GM12878 (cell line): Measurements from ENCODE around the gene UBXN6. TPM values are rescaled to one million over a fixed set of nuclear protein-coding genes. Genes with fewer than 3 reads are reported as not detected.

ENCODE experiments used
- ATAC-seq: fragments of 200-7000 bp; cut with Tn5 transposase; 3 replicates; pipeline ENCODE4 v1.9.1; 2020; ENCODE audit warnings: mild to moderate bottlenecking, moderate library complexity
- BruUV-seq: library from RNA; stranded (reverse); fragments of 400-500 nt; replicated peaks from 2 replicates; lab custom pipeline; 2021; lab: Mats Ljungman, UMichigan
- CTCF ChIA-PET: fragments of 300-600 bp; sonication (Branson Sonifier 250); formaldehyde crosslinking; extraction: SDS; loops from one replicate; lab custom pipeline; 2021; ENCODE audit warnings: inconsistent platforms; lab: Yijun Ruan, JAX
- POLR2A ChIA-PET: fragments of 350-600 bp; formaldehyde crosslinking; extraction: SDS; loops from one replicate; lab custom pipeline; 2021; ENCODE audit warnings: inconsistent platforms; lab: Charles Lee
- RAD21 ChIA-PET: fragments of 300-600 bp; sonication (Branson Sonifier 250); formaldehyde crosslinking; loops from one replicate; lab custom pipeline; 2023; ENCODE audit warnings: antibody characterized with exemption; ENCODE audit not compliant: unreplicated experiment; lab: Charles Lee
- SMC1A ChIA-PET: fragments of 300-600 bp; sonication (Branson Sonifier 250); formaldehyde crosslinking; loops from one replicate; lab custom pipeline; 2023; ENCODE audit not compliant: unreplicated experiment, uncharacterized antibody; lab: Charles Lee
- DNase-seq: peaks from one replicate; pipeline ENCODE4 v3.0.0-alpha.2; 2011; ENCODE audit warnings: low read depth, low spot score
- FAIRE-seq: peaks from 3 replicates; lab custom pipeline; 2011; peaks lifted over from hg19 to GRCh38; lab: Jason Lieb, UNC
- H2AFZ ChIP-seq: 2 replicates; pipeline ENCODE4 v1.6.0; 2011; ENCODE audit warnings: low read depth, low read length, control low read depth; ENCODE audit not compliant: control insufficient read depth
- H3K27ac ChIP-seq: 2 replicates; pipeline ENCODE4 v1.5.1; 2011; ENCODE audit warnings: control low read depth; ENCODE audit not compliant: control insufficient read depth, insufficient read depth
- H3K27me3 ChIP-seq, 2 experiments: replicated peaks in 1 of 2; 2 replicates each; pipeline versions ENCODE4 v1.6.0 to v1.6.1; 2011; ENCODE audit warnings: low read length in 1 of 2; ENCODE audit not compliant: control insufficient read depth in 2 of 2, insufficient read depth in 2 of 2
- H3K36me3 ChIP-seq, 2 experiments: 2 replicates each; pipeline ENCODE4 v1.5.1; 2011; ENCODE audit warnings: low read length in 1 of 2; ENCODE audit not compliant: control insufficient read depth in 2 of 2, insufficient read depth in 2 of 2
- H3K4me1 ChIP-seq: 2 replicates; pipeline ENCODE4 v1.6.1; 2011; ENCODE audit warnings: mild to moderate bottlenecking, low read length, moderate library complexity, mixed read lengths; ENCODE audit not compliant: control insufficient read depth, insufficient read depth
- H3K4me2 ChIP-seq: 2 replicates; pipeline ENCODE4 v1.6.0; 2011; ENCODE audit warnings: control low read depth; ENCODE audit not compliant: control insufficient read depth, insufficient read depth
- H3K4me3 ChIP-seq: fragments of 200-600 bp; sonication (generic); 2 replicates; pipeline ENCODE4 v1.5.1; 2016
- H3K79me2 ChIP-seq: 2 replicates; pipeline ENCODE4 v1.6.0; 2011; ENCODE audit warnings: low read length; ENCODE audit not compliant: control insufficient read depth, insufficient read depth
- H3K9ac ChIP-seq: 2 replicates; pipeline ENCODE4 v1.8.0; 2011; ENCODE audit warnings: low read length, control low read depth, mixed read lengths; ENCODE audit not compliant: control insufficient read depth, insufficient read depth
- H3K9me3 ChIP-seq: replicated peaks from 3 replicates; pipeline ENCODE4 v1.5.1; 2011; ENCODE audit warnings: mild to moderate bottlenecking, low read length; ENCODE audit not compliant: control insufficient read depth, insufficient read depth
- H4K20me1 ChIP-seq: 2 replicates; pipeline ENCODE4 v1.6.0; 2011; ENCODE audit not compliant: control insufficient read depth, insufficient read depth
- CBFB ChIP-seq: IDR thresholded peaks from 2 replicates; pipeline ENCODE4 v1.6.1; 2016; ENCODE audit warnings: antibody characterized with exemption, low read depth
- EP300 ChIP-seq, 2 experiments: fragments of 150-350 bp in 1 of 2; IDR thresholded peaks; 2 replicates each; pipeline ENCODE4 v1.6.1; 2011 to 2012; ENCODE audit warnings: low read depth in 2 of 2, low read length in 2 of 2, borderline replicate concordance in 1 of 2, improper control_type of control experiment in 1 of 2, inconsistent platforms in 1 of 2; ENCODE audit not compliant: control insufficient read depth in 1 of 2
- HDAC6 ChIP-seq: fragments of 200-600 bp; sonication (generic); IDR thresholded peaks from one replicate; pipeline ENCODE4 v1.8.0; 2017; ENCODE audit warnings: antibody characterized with exemption; ENCODE audit not compliant: unreplicated experiment
- HSF1 ChIP-seq: fragments of 150-350 bp; IDR thresholded peaks from 2 replicates; pipeline ENCODE4 v1.6.1; 2014; ENCODE audit warnings: mild to moderate bottlenecking, low read depth, low read length
- IRF5 ChIP-seq: fragments of 450-650 bp; IDR thresholded peaks from 2 replicates; pipeline ENCODE4 v1.6.1; 2017; ENCODE audit warnings: borderline replicate concordance
- MEF2A ChIP-seq: IDR thresholded peaks from 2 replicates; pipeline ENCODE4 v1.6.1; 2011; ENCODE audit warnings: low read depth, mild to moderate bottlenecking, low read length, moderate library complexity; ENCODE audit not compliant: insufficient read depth
- SIX5 ChIP-seq: IDR thresholded peaks from 2 replicates; pipeline ENCODE4 v1.6.1; 2011; ENCODE audit warnings: mild to moderate bottlenecking, low read depth, low read length, moderate library complexity; ENCODE audit not compliant: severe bottlenecking
- SP1 ChIP-seq: IDR thresholded peaks from one replicate; pipeline ENCODE4 v1.6.1; 2011; ENCODE audit warnings: low read depth, low read length
- SPI1 ChIP-seq: IDR thresholded peaks from 2 replicates; pipeline ENCODE4 v1.6.1; 2011; ENCODE audit warnings: low read depth, mild to moderate bottlenecking, low read length, moderate library complexity, borderline replicate concordance; ENCODE audit not compliant: insufficient read depth
- TAF1 ChIP-seq: IDR thresholded peaks from 2 replicates; pipeline ENCODE4 v1.6.1; 2011; ENCODE audit warnings: mild to moderate bottlenecking, low read depth, low read length, borderline replicate concordance
- TCF12 ChIP-seq: IDR thresholded peaks from 2 replicates; pipeline ENCODE4 v1.6.1; 2011; ENCODE audit warnings: low read depth, mild to moderate bottlenecking, low read length
- YBX1 ChIP-seq: fragments of 450-650 bp; IDR thresholded peaks from 2 replicates; pipeline ENCODE4 v1.6.1; 2016; ENCODE audit warnings: antibody characterized with exemption
- ZNF274 ChIP-seq: IDR thresholded peaks from one replicate; pipeline ENCODE4 v1.8.0; 2011; ENCODE audit not compliant: insufficient read length, insufficient read depth
- WGBS: methylation state at CpG from one replicate; pipeline ENCODE4 v1.1.6; 2016; ENCODE audit warnings: low lambda C conversion rate; ENCODE audit not compliant: insufficient replicate concordance, insufficient coverage; ENCODE audit errors: missing lambda C conversion rate; 5-methylcytosine and 5-hydroxymethylcytosine counted together
- in situ Hi-C: fragments of 300-500 bp; cut with MboI; formaldehyde crosslinking; loops from 9 replicates; pipeline ENCODE4 v1.14.3; 2018; ENCODE audit warnings: mixed read lengths
- intact Hi-C: fragments of 100-400 bp; cut with micrococcal nuclease; formaldehyde crosslinking; loops from one replicate; pipeline ENCODE4 v1.14.2; 2022; ENCODE audit not compliant: unreplicated experiment
- polyA plus RNA-seq, 11 experiments: library from polyadenylated mRNA; depleted of rRNA in 4 of 11; unstranded in 6 of 11; stranded (reverse) in 5 of 11; fragments of >200 nt; fragmentation: Nextera tagmentation in 4 of 11; fragmentation: Illumina TruSeq in 1 of 11; extraction: Ambion mirVana in 4 of 11; extraction: Trizol in 1 of 11; gene quantifications; 1 replicate in 1 of 11; 2 replicates in 10 of 11; pipeline versions ENCODE4 v1.2.1 to v1.2.3, GENCODE V29; 2011 to 2016; ENCODE audit warnings: inconsistent platforms in 2 of 11, missing spikeins in 2 of 11, low read depth in 1 of 11
- total RNA-seq, 4 experiments: library from RNA; depleted of rRNA in 3 of 4; stranded (reverse); fragments of >200 nt in 3 of 4; fragmentation: Illumina TruSeq in 1 of 4; extraction: Trizol in 1 of 4; gene quantifications; 2 replicates each; pipeline versions ENCODE4 v1.2.1 to v1.2.3, GENCODE V29; 2013 to 2021
- TF ChIP-seq, protein P1 (sequence below): fragments of 450-650 bp; IDR thresholded peaks from 2 replicates; pipeline ENCODE4 v1.6.1; 2018; ENCODE audit warnings: mild to moderate bottlenecking, low read depth, moderate library complexity; ENCODE audit not compliant: partially characterized antibody
- TF ChIP-seq, protein P2 (sequence below): IDR thresholded peaks from 2 replicates; pipeline ENCODE4 v1.6.1; 2011; ENCODE audit warnings: mild to moderate bottlenecking, low read depth, low read length, moderate library complexity; ENCODE audit not compliant: insufficient replicate concordance

UBXN6 gene
- total and polyA plus RNA-seq, 10 of the 15 experiments (the other 5 are each of a cell fraction or from before 2014, with no cell fraction given) = 0.47 to 50.8 (median 13.0) TPM

GRCh38 chr19:4414144-4414799, 43.3 kb downstream of the UBXN6 start:
- H4K20me1 ChIP-seq = no peaks in the 10 kb centered on the region; the same call in 1 of the 2 replicates
- no peak overlapping the region for H3K4me2 ChIP-seq
- no peak overlapping the region for H3K27ac ChIP-seq
- H3K4me3 ChIP-seq = no peak overlapping the region
- peaks cover 9% of the 10 kb centered on the region for H3K79me2 ChIP-seq
- intact Hi-C loops (no loop called here), in situ Hi-C loops (no loop called here)
- H3K4me1 ChIP-seq = no peaks in the 10 kb centered on the region
- H3K9me3 ChIP-seq = no peaks in the 10 kb centered on the region
- 93% methylated on average over 7 of the region's 7 CpGs for WGBS
- ChIA-PET POLR2A (interaction anchor here (1.0 kb wide), 1 partner anchor 10 kb away, joined by 3 read pairs; no protein-coding TSS in a partner anchor), RAD21 (no interaction called here), SMC1A (interaction anchor here (2.0 kb wide), 1 partner anchor 9 kb away, joined by 10 read pairs; no protein-coding TSS in a partner anchor), CTCF (interaction anchor here (0.7 to 2.4 kb wide), 4 partner anchors 37 to 729 kb away, joined by 3 to 6 read pairs (median 4); no protein-coding TSS in a partner anchor)
- no TSS peak for BruUV-seq
- ATAC-seq (no peak), DNase-seq (no peak), FAIRE-seq (no peak)
- no peak overlapping the region for H3K9ac ChIP-seq
- H3K36me3 ChIP-seq = peaks cover 13 to 15% of the 10 kb centered on the region in 2 experiments; a peak in 3 of 4 replicates
- no peak overlapping the region for H2AFZ ChIP-seq
- no peaks in the 10 kb centered on the region for H3K27me3 ChIP-seq
- TF ChIP-seq, protein P1, sequence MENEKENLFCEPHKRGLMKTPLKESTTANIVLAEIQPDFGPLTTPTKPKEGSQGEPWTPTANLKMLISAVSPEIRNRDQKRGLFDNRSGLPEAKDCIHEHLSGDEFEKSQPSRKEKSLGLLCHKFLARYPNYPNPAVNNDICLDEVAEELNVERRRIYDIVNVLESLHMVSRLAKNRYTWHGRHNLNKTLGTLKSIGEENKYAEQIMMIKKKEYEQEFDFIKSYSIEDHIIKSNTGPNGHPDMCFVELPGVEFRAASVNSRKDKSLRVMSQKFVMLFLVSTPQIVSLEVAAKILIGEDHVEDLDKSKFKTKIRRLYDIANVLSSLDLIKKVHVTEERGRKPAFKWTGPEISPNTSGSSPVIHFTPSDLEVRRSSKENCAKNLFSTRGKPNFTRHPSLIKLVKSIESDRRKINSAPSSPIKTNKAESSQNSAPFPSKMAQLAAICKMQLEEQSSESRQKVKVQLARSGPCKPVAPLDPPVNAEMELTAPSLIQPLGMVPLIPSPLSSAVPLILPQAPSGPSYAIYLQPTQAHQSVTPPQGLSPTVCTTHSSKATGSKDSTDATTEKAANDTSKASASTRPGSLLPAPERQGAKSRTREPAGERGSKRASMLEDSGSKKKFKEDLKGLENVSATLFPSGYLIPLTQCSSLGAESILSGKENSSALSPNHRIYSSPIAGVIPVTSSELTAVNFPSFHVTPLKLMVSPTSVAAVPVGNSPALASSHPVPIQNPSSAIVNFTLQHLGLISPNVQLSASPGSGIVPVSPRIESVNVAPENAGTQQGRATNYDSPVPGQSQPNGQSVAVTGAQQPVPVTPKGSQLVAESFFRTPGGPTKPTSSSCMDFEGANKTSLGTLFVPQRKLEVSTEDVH = no peak
- TF ChIP-seq TCF12 = no peak
- no peak for TF ChIP-seq HSF1
- TF ChIP-seq EP300 (IDR thresholded peaks at IDR 0.05; ENCODE audit: borderline replicate concordance in 1 of 2, control insufficient read depth in 1 of 2, low read depth in 2 of 2, low read length in 2 of 2) = no peak
- TF ChIP-seq SP1 = no peak
- no peak for TF ChIP-seq CBFB
- TF ChIP-seq TAF1 = no peak
- no peak for TF ChIP-seq IRF5
- no peak for TF ChIP-seq ZNF274
- no peak for TF ChIP-seq SPI1
- no peak for TF ChIP-seq YBX1
- no peak for TF ChIP-seq SIX5
- no peak for TF ChIP-seq MEF2A
- TF ChIP-seq HDAC6 = no peak
- TF ChIP-seq, protein P2, sequence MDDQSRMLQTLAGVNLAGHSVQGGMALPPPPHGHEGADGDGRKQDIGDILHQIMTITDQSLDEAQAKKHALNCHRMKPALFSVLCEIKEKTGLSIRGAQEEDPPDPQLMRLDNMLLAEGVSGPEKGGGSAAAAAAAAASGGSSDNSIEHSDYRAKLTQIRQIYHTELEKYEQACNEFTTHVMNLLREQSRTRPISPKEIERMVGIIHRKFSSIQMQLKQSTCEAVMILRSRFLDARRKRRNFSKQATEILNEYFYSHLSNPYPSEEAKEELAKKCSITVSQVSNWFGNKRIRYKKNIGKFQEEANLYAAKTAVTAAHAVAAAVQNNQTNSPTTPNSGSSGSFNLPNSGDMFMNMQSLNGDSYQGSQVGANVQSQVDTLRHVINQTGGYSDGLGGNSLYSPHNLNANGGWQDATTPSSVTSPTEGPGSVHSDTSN = no peak
